SHP77 treated with DMSO at 0.1 percent for 48 hours (cell line): ENCODE results near the gene AMIGO2.
"Not testable (repeated sequence)": the region's sequence is repeated elsewhere in the genome, so short reads cannot be mapped to it uniquely, and the experiment has no call there.

Source experiments
- DNase-seq: peaks from one replicate; lab custom pipeline; 2025; lab: John Stamatoyannopoulos, UW

The AMIGO2 gene, protein sequence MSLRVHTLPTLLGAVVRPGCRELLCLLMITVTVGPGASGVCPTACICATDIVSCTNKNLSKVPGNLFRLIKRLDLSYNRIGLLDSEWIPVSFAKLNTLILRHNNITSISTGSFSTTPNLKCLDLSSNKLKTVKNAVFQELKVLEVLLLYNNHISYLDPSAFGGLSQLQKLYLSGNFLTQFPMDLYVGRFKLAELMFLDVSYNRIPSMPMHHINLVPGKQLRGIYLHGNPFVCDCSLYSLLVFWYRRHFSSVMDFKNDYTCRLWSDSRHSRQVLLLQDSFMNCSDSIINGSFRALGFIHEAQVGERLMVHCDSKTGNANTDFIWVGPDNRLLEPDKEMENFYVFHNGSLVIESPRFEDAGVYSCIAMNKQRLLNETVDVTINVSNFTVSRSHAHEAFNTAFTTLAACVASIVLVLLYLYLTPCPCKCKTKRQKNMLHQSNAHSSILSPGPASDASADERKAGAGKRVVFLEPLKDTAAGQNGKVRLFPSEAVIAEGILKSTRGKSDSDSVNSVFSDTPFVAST

GRCh38 chr12:47079468-47079980 lies at the start of gene AMIGO2, which contains the start of gene PCED1B:
TSS of gene AMIGO2 (minus strand) at chr12:47079959. CDS start at chr12:47079002, 957 bp downstream.
TSS of gene PCED1B (plus strand) at chr12:47079621. CDS start at chr12:47235064, 155,443 bp downstream.
- DNase-seq: peak; percentile 41

DNA sequence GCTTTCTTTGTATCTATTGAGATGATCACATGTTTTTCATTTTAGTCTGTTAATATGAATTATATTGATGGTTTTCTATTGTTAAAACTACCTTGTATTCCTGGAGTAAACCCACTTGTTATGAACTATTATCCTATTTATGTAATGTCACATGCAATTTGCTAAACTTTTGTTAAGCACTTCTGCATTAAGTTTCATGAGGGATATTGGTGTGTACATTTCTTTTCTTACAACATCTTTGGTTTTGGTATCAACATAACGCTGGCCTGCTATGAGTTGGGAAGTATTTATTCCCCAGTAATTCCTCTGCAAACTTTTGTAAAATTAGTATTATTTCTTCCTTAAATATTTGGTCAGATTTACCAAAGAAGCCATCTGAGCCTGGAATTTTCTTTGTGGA lies 46.5 kb upstream of the AMIGO2 start:
- DNase-seq: no peak

GRCh38 chr12:47124451-47124850 lies 44.7 kb upstream of the AMIGO2 start:
- no peak for DNase-seq

DNA sequence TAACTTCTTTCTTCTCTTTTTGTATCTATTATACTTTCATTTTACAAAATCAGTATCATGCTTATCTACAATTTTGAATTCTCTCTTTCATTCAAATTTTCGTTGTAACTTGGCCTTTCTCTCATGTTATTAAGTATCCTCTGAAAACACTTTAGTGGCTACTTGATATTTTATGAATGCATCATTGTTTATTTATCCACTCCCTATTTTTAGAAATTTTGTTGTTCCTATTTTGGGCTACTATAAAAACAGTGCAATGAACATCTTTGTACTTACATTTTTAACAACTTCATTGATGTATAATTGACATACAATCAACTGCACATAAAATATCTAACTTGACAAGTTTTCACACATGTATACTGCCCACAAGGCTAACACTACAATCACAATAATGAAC lies 44.0 kb upstream of the AMIGO2 start:
- no peak for DNase-seq

- DNase-seq: no peak
Observed at GRCh38 chr12:47122602-47123001, 42.8 kb upstream of the AMIGO2 start.

DNA sequence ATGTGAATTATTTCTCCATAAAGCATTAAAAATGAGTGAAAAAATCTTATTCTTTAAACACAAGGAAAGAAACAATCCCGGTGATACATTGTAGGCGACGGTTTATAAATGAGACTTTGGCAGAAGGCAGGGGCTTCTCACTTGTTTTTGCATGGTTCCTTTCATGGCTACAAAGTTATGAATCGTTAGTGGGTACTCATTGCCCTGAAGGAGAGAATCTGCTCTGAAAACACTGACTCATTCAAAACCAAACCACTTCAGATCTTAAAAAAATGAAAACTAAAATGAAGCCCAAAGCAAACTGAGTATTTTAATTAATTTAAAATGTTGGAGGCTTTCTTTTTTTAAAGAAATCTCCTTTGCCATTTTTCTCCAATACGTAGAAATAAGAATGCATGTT lies 41.4 kb upstream of the AMIGO2 start:
- DNase-seq: no peak

DNA sequence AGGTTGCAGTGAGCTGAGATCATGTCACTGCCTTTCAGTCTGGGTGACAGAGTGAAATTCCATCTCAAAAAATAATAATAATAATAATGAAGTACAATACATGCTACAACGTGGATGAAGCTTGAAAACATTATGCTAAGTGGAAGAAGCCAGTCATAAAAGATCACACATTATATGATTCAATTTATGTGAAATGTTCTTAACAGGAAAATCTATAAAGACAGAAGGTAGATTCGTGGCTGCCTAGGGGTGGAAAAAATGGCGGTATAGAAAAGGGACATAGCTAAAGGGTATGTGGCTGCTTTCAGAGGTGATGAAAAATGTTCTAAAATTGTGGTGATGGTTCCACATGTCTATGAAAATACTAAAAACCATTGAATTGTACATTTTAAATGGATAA lies 41.0 kb upstream of the AMIGO2 start:
- DNase-seq: no peak

DNA sequence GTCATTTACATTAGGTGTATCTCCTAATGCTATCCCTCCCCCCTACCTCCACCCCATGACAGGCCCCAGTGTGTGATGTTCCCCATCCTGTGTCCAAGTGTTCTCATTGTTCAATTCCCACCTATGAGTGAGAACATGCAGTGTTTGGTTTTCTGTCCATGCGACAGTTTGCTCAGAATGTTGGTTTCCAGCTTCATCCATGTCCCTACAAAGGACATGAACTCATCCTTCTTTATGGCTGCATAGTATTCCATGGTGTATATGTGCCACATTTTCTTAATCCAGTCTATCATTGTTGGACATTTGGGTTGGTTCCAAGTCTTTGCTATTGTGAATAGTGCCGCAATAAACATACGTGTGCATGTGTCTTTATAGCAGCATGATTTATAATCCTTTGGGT lies 37.5 kb upstream of the AMIGO2 start:
- DNase-seq: not testable (repeated sequence)

- no peak for DNase-seq
Observed at GRCh38 chr12:47114481-47114892, 34.7 kb upstream of the AMIGO2 start.

- no peak for DNase-seq
Observed at GRCh38 chr12:47112679-47113078, 32.9 kb upstream of the AMIGO2 start.

DNA sequence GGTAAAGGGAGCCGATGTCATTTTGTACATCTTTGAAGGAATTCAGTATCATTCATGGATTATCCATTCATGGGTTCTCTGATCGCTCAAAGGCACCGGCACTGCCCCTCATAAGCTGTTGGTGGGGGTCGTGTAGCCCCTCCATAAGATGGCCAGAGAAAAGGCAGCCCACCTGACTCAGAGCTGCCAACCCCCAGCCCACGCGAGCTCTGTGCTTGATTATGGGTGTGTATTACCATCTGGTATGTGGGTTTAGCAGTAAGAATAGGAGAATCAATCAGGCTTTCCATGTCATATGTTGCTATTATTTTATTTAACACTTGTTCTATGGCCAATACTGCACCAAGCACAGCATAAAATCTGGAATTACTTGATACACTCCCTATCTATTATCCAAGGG lies 32.1 kb upstream of the AMIGO2 start:
- DNase-seq: no peak

- no peak for DNase-seq
Observed at GRCh38 chr12:47111392-47111778, 31.6 kb upstream of the AMIGO2 start.

DNA sequence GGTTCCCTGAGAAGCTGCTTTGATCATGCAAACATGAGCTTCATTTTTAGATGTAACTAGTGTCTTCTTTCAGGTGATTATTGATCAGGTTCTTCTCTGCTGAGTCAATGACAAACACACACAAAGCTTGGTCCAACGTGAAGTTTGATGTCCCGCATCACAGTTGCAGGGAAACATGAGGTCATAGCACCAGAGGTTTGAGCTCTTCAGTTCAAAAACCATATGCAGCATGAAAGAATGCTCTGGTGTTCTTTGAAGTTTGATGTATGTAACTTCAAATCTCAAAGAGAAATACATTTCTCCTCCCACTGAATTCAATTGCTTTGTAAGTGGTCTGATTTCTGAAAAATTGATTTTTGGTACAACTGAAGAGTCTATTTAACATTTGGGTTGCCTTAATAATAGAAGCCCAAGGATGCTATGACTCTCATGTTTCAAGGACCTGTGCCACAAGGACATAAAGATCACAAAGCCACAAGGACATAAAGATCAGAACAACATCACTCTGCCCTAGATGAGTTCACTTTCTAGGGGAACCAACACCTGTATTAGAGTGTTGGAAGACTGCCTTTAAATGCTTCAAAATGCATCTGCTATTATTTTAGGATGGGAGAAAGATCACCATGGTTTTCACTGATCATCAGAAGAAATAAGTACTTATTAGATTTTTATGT lies 31.1 kb upstream of the AMIGO2 start:
- no peak for DNase-seq

DNA sequence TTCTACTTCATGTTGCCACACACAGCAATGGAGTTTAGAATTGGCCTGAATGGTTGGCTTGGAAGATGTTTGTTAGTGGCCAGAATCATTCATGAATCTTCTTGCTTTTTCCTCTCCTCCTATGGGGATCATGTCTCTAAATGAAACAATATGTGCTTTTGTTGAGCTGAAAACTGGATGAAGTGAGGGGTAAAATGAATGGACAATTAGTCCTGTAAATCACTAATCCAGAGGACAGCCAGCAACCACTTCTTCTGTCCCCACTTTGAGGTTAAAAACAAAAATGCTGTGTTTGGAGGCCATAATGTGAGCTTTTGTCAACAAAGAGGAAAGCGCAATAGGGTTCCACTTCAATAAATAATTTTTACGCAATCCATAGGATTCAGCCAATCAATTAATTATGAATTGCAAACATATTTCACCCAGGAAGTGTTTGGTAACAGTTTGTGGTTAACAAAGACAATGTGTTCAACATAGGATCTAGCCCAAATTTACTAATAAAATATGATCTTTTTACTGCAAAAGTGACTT lies 30.3 kb upstream of the AMIGO2 start:
- DNase-seq: no peak

DNA sequence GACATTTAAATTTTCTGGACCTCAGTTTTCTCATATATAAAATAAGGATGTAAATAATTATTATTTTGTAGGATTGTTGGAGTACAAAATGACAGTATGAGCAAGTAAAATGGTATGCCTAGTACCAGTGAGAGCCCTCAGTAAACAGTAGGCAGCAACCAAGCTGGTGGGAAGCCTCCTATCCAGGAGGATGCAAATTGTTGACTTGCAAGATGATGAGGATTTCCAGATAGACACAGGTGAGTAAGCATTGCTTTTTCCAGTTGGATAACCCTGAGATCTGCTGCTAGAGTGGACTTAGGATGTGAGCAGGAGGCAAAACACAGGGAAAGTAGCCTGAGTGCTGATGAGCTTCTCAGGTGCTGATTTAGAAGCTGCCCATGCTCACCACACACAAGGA lies 28.2 kb upstream of the AMIGO2 start:
- no peak for DNase-seq

- DNase-seq: no peak
Observed at GRCh38 chr12:47107446-47107845, 27.7 kb upstream of the AMIGO2 start.

DNA sequence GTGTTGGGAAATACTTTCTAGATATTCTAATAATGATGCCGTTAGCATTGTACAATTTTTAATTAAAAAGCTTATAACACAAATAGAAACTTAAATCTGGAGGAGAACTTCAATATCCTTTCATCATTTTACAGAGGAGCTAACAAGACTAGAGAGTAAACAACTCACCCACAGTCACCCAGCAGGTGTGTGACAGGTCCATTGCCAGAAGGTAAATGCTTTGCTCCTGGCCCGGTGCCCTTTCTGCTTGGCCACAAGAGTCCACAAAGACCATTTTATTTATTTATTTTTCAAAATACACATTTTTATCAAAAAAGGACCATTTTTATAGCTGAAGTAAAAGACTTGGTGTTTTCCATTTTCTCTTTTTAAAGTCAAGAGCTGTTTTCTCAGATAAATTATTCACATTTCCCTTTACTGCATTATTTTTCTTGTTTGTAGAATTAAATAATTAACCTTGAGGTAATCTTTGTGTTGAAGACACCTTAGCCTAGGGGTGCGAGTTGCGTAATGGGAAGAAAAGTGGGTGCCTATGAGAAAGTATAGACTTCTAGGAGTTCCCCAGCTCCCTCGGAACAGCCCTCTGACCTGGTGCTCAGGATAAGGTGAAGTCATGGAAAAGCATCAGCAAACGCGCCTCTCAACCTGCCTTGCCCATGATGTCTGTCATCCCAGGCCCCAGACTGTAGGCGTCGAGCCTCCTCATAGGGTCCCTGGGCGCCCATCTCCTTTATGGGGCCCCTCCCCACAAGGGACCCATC lies 26.3 kb upstream of the AMIGO2 start:
- no peak for DNase-seq

DNA sequence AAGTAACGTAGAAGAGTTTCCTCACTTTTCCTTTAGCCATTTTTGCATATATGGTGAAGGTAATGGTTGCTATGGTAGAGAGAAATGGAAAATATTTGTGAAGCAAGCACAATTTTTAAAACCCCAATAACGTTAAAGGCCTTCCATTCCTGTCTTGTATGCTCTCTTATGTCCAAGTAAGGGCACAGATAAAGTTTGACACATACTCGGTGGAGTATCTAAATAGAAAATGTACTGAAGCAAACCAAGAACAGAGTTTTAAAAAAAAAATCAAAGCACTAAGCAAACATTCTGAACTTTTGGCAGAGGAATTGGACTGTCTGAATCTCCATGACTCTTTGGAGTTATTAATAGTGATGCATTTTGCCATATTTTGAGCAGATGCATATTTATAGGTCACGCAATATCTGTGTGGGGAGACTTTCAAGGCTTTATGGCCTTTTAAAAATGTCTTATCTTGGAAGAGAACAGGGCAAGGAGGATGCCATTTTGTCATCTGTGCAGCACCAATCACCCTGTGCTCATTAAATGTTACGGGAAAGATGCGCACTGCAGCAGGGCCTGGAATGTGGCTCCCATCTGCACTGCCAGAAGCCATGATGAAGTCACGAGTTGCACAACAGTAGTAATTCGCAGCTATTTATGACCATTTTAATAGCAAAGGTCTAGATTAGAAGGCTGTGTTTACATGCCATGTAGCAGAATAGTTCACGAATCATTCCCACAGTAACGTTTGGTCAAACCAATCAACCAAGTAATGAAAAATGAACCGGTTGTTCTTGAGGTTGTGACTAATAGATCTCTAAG lies 23.3 kb upstream of the AMIGO2 start:
- no peak for DNase-seq

GRCh38 chr12:47102406-47102805 lies 22.6 kb upstream of the AMIGO2 start:
- DNase-seq: no peak

DNA sequence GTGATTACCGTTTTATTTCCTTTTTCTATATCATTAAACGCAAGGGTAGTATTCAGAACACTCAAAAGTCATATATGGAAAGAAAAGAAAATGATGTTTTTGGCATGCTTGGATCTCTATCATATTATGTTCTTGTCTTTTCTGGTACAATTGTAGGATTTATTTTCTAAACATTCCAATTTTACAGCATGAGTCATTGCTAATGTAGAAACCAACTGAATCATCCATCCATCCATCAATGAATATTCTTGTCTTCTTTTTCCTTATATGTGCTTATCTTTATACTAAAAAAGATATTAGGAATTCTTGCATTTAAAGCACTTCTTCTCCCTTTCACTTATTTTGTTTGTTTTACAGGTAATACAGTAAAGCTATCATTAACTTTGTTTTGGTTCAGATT lies 20.4 kb upstream of the AMIGO2 start:
- no peak for DNase-seq

DNA sequence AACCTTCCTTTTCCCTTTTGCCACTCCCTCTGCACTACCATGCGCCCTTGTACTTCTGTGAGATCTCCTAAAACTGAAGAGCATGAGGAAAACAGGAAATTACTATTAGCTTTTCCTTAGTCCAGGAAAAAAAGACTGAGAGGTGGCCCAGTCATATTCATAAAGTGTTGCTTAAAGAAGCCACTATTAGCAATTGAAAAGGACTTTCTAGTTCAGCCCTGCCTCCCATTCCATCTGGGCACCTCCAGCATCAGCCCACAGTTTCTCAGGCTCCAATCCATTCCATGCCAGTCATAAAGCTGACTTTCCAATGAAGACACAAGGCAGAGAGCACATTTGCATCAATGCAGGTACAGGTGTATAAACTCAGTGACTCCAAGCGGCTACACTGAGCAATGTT lies 19.9 kb upstream of the AMIGO2 start:
- no peak for DNase-seq
